ENCODE data around the gene CALCR.
"Not testable (repeated sequence)": the region's sequence is repeated elsewhere in the genome, so short reads cannot be mapped to it uniquely, and the experiment has no call there.

The CALCR gene

DNA sequence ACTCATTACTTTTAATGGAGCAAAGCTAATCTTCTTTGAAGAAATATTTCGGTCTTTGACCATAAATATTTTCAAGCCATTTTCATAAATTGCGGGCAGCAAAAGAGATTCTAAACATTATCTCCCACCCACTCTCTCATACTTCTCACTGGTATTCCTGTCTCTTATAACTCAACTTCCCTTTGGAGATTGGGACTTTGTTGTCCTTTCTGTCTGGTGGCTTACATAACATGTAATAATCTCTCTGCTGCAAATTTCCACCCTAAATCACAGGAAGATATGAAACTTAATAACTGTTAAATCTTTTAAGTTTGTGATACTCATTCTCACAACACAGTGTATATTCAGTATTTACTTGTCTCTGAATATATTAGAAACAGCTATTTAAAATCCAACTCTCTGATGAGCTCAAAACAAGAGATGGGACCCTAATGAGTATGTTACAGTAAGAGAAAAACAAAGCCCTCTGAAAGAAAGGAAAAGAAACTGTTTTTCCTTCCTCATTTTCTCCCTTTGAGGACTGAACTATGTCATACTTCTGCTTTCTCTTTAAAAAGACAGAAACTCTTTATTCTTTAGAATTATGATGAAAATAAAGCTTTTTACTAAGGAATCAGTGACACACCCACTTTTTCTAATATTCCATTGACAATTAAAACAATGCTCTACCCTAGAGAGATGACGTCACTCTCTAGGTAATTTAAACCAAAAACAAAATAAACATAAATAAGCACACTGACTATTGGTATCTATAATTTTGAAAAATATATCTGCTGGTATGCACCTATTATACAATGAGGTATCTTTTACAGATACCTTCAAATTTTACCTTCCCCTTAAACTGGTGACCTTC is 14.7 kb downstream of the CALCR start:
- DNase-seq = no peak

DNA sequence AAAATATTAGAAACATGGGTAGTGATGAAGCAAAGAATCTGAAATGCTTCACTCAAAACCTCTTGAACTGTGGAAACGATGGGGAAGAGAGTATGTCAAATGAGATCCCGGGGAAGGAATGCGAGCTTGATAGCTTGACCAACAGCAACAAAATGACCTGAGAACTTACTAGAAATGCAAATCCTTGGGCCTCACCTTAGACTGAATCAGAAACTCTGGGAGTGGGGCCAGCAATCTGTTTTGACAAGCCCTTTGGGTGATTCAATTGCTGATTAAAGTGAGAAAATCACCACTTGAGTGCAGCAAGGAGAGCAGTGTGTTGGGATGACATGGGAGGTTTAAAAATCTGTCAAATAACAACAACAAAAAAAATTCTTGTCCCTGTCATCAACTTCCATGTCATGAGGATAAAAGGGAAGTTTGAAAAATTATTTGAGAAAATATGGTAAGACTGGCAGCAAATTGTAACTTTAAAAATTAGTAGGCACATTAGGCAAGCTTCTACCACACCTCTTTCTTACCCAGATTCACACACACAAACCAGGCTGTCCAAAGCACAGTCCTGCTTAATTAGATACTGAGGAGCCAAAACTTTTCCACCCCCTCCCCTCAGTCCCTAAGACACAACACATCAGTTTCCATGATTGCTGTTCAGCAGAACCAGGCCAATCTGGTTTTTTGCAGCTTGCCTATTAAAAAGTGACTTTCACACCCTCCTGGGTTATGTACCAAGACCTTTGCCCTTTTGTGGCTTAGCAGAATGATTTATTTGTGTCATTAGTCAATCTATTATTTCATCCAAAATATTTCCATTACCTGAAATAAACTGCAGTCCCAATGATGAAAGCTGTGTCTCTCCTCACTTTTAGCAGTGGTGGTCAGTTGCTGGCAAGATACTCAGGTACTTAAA is 15.6 kb downstream of the CALCR start:
- no peak for DNase-seq

DNA sequence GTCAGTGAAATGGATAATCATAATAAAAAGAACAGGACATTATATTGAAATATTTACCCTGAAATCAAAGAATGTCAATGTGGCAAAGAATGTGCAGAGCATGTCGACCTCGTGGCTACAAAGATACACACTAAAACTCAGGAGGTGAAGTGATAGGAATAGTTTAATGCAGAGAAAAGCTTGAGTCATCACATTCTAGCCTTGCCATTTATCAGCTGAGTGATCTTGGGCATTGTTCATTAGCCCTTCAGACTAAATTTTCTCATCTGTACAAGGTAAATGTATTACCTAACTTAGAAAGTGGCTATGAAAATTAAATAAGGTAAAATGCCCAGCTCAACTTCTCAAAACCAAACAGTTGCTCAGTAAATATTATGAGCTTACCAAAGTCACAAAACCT is 22.6 kb downstream of the CALCR start:
- DNase-seq = no peak

DNA sequence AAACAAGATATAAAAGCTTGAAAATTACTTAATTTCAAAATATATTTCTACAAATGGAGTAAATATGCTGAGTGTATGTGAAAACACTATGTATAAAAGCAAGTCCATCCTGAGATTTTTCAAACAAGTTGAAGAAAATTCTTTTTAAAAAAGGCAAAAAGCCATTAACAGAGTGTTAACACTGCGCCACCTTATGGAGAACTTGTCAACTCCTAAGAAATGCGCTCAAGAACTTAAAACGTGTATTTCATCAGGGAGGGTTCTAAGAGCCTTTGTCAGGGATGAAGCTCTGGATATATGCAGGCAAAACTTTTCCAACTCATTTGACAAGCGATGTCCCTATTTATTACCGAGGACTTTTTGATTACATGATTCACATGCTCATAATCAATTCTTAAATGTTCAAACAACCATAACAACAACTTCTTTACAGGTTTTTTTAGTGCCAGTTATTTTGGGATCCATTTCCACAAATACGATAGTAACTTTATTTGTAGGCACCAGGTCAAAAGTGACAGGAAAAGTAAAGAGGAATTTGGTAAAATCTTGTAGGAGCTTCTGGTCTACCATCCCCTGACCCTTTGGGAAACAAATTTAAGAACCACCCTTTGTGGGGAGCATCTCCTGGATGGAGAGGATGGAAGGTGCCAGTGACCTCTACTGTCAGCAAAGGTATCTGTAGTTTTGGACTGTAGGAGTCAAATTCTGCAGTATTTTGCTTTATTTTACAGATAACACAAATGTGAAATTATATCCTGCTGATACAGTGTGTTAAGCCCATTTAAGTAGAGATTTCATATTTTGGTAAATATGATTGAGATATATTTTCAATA is 23.2 kb downstream of the CALCR start:
- DNase-seq = no peak

DNA sequence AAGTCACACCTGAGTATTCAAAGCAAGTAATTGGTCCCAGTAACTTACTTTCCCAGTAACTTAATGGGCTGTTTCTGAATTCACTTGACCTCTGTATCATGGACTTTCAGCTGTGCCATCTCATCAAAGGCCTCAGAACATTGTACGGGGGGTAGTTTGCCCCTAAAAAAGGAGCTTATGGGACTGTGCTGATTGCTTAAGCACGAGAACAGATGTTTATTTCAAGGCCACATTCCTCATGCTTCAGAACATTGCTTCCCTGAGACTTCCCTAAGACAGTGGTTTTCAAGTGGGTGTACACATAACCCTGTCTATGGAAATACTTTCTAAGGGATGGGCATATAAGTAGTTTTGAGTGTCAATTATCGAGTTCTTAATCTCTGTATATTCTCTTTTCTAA is 26.8 kb downstream of the CALCR start:
- DNase-seq = no peak

DNA sequence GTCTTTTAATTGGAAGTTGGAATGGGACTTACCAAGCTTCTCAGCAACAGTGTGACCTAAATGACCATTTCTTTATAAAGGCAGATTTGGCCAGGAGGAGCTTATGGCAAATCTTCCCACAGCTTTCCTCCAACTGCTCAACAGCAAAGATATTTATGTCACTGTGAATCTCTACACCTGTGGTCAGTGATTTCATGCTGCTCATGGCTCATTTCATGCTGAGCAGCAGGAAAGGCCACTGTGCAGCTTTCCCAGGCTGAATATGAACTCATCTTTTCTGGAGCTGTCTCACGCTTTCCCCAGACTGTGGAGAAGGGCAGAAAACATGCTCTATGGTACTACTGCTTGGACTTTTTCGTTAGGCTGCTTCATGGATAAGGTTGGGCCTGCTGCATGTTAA is 29.8 kb downstream of the CALCR start:
- DNase-seq = no peak

DNA sequence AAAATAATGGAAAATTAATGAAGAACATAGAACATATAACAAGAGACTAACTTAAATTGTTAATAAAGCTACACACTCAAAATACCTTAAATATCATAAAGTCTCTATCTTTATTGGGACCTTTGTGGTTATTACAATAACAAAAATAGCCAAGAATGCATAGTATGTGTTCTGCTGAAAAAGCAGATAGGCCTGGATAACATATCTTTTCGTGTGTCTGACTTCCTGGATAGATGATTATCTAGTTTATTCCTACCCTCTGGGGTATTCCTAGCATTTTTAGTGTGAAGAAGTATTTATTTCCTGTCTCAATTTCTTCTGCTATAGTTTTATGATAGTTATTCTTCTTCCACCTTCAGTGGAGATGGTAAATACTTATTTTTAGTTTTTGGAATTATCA is 36.5 kb downstream of the CALCR start:
- DNase-seq = no peak

DNA sequence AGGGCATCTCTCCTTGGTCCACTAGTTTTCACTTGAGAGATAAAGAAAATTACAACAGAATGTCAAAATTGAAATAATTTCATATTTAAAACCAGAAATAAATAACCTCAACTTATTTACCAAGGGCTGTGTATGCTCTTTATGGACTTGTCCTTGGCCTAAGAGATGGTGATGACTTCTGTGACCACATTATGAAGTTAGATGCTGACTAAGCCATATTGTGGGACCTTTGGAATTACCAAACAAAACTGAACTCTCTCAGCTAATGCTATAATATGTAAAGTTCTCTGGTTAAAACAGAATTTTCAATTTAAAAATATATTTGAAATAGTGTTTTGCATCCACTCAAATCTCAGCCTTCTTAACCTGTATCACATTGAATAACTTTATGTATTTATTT is 38.9 kb downstream of the CALCR start:
- DNase-seq = no peak

DNA sequence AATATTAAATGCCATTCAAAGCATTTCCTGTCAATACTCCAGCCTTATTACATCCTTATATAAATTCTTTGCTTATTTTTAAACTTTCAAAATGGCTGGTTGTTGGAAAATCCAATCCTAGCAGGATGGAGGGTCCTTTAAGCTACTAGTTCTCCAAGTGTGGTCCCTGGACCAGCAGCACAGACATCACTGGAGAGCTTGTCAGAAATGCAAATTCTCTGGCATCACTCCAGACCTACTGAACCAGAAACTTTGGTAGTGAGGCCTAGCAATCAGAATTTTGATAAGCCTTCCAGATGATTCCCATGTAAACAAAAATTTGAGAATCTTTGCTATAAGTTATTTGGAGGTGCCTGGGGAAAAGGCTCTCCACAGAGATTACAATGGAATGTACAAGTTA is 43.8 kb downstream of the CALCR start:
- DNase-seq = no peak

DNA sequence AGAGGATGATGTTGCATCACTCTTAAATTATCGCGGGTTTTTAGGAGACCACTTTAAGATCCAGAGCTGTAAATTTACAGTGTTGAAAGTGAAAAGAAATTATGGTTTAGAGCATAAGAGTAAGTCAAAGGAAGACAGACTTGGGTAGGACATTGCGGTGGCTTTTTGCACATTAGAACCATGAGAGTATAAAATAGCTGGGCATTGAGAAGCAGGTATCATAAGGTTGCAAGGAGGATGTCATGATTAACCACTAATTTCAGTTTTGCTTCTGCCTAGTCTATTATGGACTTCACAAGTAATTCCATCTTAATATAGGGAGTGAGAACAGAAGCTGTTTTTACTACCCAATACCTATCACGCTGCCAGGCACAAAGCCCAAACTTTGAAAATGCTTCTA is 57.7 kb downstream of the CALCR start:
- DNase-seq = no peak

DNA sequence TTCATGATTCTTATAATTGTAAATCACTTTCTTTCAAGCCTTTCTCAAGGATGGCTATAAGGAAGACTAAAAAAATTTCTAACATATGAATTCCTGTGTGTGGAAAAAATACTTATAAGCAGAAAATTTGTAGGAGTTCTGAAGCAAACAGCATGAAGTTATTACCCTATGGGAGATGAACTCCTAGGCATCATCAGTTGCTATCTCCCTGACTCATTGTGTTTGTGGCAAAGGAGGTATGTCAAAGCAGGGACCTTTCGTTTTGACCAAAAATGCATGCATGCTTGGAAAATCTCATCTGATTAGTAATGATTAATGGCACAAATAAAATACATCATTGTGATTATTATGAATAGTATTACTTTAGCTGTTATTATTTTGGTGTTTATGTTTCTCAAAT is 59.4 kb downstream of the CALCR start:
- no peak for DNase-seq

DNA sequence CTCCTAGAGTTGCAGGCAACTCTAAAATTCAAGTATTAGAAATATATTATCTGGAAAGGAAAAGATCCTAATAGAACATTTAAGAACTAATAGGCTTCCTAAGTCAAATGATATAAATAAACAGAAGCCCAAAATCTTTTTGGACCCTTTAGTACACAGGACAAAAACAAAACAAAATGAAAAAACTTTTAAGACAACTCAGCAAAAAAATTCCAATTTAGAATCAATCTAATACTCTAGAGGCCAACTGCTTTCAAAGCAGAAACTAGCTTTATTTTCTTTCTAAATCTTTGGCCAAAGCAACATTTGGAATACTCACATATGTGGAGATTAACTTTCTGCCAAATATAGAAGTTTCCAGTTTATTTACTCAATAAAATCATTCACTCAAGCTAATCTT is 65.2 kb downstream of the CALCR start:
- DNase-seq = no peak

DNA sequence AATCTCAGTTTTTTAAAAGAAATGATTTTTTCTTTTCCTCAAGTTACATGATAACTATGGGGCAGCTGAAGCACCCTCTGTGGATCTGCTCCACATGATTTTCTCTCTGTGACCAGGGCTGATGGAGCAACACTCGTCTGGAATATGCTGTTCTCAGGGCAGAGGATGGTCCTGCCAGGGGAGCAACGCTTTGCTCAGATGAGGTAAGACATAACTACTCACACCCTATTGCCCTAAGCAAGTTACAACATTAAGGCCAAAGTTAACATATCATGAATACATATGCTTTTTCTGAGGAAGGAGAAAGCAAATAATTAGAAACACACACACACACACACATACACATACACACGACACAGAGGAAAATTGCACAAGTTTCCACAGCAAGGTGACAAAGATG is 71.4 kb downstream of the CALCR start:
- no peak for DNase-seq

DNA sequence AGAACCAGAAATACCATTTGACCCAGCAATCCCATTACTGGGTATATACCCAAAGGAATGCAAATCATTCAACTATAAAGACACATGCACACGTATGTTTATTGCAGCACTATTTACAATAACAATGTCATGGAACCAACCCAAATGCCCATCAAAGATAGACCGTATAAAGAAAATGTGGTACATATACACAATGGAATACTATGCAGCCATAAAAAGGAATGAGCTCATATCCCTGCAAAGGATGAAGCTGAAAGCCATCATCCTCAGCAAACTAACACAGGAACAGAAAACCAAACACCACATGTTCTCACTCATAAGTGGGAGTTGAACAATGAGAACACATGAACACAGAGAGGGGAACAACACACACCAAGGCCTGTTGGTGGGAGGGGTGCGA is 82.7 kb downstream of the CALCR start:
- not testable (repeated sequence) for DNase-seq

DNA sequence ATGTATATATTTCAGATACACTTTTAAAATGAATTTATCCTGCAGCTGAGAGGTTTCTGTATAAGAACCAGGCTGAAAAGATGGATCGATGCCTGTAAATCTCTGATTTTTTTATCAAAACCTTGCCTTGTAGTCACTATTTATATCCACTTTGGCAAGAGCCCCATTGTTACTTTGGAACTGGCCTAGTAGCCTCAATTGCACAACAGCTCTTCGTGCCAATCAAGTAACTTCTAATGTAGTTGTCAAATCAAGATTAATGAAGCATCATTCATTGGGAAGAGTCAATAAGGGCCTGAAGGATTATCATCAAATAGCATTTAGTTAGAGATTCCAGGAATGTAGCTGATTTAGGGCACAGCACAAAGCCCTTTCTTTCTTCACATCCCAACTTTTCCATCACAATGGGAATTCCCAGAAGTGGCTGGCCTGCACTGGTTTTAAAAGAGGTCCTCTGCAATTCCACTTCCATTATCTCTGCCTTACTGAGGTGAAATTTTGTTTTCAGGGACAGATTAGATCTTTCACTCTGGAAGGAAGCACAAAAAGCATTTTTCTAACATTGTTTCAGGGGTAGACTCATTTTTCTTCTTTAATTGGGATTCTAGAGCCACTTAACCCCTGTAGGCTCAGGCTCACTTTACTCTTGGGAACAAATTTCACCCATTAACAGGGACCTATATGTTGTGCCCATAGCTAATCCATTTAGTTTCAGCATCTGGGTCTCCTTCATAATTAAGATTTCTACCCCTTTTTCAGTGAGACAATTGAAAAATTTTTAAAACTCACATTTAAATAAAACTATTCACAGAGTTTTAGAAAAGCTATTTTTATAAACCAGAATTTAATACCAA is 97.8 kb downstream of the CALCR start:
- DNase-seq = no peak

DNA sequence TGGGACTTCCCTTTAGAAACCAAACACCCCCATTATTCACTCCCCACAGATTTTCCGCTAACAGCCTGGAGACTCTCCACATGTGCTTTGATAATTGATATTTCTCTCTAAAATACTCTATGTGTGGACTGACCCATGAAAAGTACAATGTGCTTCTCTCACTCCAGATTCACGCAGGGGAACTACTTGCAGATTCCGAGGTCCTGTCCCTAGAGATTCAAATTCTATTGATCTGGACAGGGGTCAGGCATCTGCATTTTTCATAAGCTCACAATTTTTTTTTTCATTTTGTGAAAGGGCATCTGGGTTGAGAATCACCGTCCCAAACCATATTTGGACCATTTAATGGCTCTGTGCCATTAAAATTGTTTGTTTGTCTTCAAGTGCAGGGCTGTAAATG is 98.7 kb downstream of the CALCR start:
- no peak for DNase-seq

DNA sequence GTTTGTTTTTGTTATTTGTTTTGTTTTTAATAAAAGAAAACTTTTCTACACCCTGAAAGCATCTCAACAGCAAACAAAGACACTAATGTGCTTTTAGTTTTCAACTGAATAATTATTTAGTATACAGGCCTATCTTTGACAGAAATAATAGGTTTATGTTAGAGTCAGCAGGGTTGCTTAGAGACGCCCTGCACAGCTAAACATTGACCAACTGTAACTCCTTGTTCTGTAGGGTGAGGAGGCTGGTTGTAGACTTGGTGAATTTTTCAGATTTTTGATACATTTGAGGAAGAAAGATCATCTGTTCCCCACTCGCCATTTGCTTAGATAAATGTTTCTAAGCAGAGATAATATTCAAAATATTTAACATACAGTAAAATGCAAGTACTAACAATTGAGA is 103.1 kb downstream of the CALCR start:
- DNase-seq = no peak

DNA sequence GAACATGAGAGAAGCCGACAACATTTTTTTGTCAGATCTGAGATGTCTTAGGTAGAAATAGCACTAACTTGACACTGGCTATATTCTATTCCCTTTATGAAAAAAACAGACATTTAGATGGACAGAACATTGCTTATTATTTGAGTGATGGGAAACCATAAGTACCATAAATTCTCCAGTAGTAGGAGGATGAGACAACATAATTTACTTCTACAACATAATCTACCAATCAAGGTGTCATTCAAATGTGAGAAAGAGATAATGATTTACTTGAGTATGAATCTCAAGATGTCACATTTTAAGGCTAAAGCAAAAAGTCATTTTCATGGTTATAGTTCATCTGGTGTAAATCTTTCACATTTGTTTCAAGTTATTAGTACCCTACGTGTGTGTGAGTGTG is 110.8 kb downstream of the CALCR start:
- no peak for DNase-seq

DNA sequence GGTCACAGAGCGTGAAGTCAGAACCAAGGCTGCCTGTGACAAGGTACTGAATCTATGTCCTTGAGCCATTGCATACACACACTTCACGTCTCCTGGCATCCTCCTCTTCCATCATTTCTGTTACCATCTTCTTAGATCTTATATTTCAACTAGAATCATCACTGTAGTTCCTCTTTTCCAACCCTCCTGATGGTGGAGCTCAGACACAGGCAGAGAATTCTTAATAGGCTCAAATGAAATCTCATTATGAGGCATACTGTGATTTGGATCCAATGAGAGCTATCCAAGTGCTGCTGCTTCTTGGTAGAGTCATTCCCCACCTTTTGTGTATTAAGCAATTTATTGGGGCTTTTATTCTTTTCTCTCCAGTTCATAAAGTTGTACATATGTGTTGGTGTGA is 113.2 kb downstream of the CALCR start:
- no peak for DNase-seq

DNA sequence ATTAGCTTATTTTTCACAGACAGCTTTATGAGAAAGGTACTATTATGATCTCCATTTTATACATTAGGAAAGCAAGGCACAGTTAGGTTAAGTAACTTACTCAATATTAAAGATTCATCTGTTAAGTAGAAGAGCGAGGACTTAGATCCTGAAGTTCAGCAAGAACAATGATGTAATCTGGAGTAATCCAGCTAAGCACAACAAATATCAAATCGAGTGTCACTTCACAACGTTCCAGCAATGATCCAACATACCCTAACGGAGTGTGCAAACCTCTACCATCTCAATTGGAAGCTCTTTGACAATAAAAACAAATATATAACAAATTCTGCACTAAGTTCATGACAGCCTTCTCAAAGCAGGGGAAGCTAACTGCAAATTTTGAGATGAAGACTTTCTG is 121.3 kb downstream of the CALCR start:
- no peak for DNase-seq

DNA sequence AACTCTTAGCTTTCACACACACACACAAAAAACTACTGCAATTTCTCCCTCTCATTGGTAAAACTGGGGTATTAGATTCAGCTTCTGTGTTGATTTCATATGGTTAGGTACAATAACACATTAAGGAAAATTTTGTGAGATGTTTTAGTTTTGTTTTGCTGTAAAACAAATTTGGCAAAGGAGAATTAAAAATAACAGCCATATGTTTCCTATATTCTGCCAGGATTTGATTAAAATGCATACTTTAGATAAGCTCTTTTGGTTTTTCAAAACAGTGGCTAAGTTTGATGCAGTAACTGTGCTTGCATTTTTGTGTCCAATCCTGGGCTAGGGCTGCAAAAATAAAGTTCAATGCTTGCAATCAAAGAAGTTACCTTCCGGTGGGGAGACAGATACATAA is 126.3 kb downstream of the CALCR start:
- DNase-seq = no peak

DNA sequence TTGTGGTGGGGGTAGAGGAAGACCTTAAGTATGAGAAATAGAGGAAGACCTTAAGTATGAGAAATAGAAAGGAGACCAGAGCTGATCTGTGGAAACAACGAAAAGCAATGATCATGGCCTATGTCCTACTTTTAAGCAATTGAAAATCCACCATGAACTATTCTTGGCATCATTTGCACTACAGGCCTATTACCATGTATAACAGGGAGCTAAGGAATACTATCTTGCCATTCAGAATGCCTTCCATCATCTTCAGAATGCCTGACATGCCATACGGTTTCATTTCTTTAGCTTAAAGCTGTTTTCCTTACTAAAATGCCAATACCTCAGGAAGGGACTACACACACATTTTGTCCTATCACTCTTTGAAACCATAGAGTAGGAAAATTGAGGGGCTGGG is 127.0 kb downstream of the CALCR start:
- DNase-seq = no peak

Data from CD4-positive, alpha-beta T cell treated with Interferon gamma for 1 hour (primary cell).